Activated T-helper 2 cell treated with anti-CD3 and anti-CD28 coated beads, Interferon-gamma antibody, Interleukin-2, Interleukin-4, amounts not matched to agents 10 μg/mL and 5 μg/mL and 100 μg/mL, durations not matched to agents 14 hours and 24 hours and 36 hours (primary cell): ENCODE data around the gene MYO9B. TPM values are rescaled to one million over a fixed set of nuclear protein-coding genes. Genes with fewer than 3 reads are reported as not detected.
A peak's percentile ranks its signal among the peaks of the same experiment; 100 is the strongest.

Source experiments
- DNase-seq: peaks from one replicate; pipeline ENCODE4 v3.0.0; 2021; ENCODE audit warnings: low spot score
- H3K27ac Mint-ChIP-seq: one replicate; pipeline ENCODE4 v1.8.0; 2021; ENCODE audit warnings: mixed read lengths
- H3K27me3 Mint-ChIP-seq: one replicate; pipeline ENCODE4 v1.8.0; 2021; ENCODE audit warnings: low read depth, mixed read lengths
- H3K36me3 Mint-ChIP-seq: one replicate; pipeline ENCODE4 v1.8.0; 2021; ENCODE audit warnings: low read depth, mixed read lengths
- H3K4me1 Mint-ChIP-seq: one replicate; pipeline ENCODE4 v1.8.0; 2021; ENCODE audit warnings: low read depth, mixed read lengths
- H3K4me3 Mint-ChIP-seq: one replicate; pipeline ENCODE4 v1.8.0; 2021; ENCODE audit warnings: low read depth, mild to moderate bottlenecking, moderate library complexity, mixed read lengths
- H3K9me3 Mint-ChIP-seq: one replicate; pipeline ENCODE4 v1.8.0; 2021; ENCODE audit warnings: mixed read lengths
- intact Hi-C: fragments of 100-400 bp; cut with micrococcal nuclease; formaldehyde crosslinking; loops from one replicate; pipeline ENCODE4 v1.15.1; 2023
- total RNA-seq: library from RNA; stranded (reverse); gene quantifications from 2 replicates; pipeline ENCODE4 v1.2.3, GENCODE V29; 2022

MYO9B gene, protein sequence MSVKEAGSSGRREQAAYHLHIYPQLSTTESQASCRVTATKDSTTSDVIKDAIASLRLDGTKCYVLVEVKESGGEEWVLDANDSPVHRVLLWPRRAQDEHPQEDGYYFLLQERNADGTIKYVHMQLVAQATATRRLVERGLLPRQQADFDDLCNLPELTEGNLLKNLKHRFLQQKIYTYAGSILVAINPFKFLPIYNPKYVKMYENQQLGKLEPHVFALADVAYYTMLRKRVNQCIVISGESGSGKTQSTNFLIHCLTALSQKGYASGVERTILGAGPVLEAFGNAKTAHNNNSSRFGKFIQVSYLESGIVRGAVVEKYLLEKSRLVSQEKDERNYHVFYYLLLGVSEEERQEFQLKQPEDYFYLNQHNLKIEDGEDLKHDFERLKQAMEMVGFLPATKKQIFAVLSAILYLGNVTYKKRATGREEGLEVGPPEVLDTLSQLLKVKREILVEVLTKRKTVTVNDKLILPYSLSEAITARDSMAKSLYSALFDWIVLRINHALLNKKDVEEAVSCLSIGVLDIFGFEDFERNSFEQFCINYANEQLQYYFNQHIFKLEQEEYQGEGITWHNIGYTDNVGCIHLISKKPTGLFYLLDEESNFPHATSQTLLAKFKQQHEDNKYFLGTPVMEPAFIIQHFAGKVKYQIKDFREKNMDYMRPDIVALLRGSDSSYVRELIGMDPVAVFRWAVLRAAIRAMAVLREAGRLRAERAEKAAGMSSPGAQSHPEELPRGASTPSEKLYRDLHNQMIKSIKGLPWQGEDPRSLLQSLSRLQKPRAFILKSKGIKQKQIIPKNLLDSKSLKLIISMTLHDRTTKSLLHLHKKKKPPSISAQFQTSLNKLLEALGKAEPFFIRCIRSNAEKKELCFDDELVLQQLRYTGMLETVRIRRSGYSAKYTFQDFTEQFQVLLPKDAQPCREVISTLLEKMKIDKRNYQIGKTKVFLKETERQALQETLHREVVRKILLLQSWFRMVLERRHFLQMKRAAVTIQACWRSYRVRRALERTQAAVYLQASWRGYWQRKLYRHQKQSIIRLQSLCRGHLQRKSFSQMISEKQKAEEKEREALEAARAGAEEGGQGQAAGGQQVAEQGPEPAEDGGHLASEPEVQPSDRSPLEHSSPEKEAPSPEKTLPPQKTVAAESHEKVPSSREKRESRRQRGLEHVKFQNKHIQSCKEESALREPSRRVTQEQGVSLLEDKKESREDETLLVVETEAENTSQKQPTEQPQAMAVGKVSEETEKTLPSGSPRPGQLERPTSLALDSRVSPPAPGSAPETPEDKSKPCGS (N-terminal part only)
- 143 TPM in 2 replicates for total RNA-seq

DNA sequence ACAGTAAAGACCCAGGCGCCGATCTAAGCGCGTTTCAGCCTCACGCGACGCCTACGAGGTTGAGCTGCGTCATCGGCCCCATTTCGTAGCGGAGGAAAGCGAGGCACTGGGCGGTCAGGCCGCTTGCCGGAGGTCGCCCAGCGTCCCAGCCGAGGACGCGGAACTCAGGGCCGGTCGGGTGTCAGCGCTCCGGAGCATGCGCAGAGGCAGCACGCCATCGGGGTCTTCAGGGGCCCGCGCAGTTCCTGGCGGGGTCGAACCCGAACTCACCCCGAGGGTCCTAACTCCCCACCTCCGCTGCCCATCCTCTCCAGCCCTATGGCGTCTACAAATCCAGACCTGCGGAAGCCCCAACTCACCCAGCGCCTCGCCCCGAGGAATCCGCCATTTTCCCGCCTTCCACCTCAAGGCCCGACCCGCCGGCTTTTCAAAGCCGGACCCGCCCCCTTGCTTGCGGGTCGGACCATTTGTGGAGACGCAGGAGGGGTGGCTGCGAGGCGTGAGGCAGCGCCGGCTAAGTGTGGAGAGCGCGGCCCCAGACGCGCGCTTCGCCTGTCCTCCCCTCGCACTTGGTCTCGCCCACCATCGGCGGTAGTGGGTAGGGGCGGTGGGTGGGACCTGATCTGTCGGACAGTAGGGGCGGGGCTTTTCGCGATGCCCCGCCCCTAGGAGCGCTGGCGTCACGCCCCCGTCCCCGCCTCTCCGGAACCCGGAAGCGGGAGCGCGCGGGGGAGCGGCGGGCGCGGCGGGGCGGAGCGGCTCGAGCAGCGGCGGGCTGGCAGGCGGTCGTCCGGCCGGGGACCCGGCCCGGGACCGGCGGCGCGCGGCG, at the start of gene MYO9B, which contains the start of gene HAUS8:
MYO9B (plus strand) TSS at position 743 of the 829 bp plus-strand sequence. CDS start 25,941 bp downstream, outside the sequence.
HAUS8 (minus strand) TSS at position 418 of the 829 bp plus-strand sequence; CDS start at position 388, 30 bp downstream.
- Mint-ChIP-seq H3K4me3 (peak within 1 kb of the TSS; percentile 99), H3K4me1 (peaks cover 52% of the 10 kb centered on the region), H3K36me3 (peaks cover 50% of the 10 kb centered on the region), H3K27me3 (no peaks in the 10 kb centered on the region), H3K27ac (peak within 1 kb of the TSS; percentile 97), H3K9me3 (no peaks in the 10 kb centered on the region)
- peak; percentile 100 for DNase-seq
- intact Hi-C loops, result loop anchor here (1.0 kb wide), 2 partner anchors 50 to 447 kb away; partner anchors contain the start of gene MED26

DNA sequence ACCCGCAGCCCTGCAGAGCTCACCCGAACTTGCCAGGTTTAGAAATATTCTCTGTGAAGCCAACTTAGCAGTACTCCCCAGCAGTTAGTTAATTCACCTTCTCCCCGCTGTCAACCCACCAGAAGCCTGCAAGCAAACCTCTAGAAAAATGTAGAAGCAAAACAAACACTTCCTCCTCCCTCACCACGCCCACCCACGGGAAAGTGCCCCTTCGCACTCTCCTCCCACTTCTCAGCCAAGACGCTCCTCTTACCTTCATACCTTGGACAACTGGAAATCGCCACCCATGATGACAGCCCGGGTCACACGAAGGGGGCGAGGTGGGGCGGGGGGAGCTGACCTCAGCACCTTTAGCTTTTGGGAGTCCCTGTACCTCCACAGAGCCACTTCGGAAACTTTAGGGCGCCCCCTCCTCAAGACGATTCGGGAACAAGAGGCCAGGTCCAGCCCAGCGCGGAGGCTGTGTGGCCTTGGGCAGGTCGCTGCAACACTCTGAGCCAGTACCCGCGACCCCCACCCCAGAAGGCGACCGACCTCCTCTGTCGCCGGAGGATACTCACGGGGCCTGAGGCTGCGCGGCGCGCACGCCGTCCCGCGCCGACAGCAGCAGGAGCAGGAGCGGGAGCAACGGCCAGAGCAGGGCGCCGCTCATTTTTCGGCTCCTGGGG, 49.5 kb upstream of the MYO9B start:
- Mint-ChIP-seq H3K36me3 (no peaks in the 10 kb centered on the region), H3K27me3 (peaks cover 51% of the 10 kb centered on the region), H3K27ac (no peak overlapping the region), H3K4me1 (peaks cover 3% of the 10 kb centered on the region), H3K4me3 (no peak overlapping the region), H3K9me3 (peaks cover 3% of the 10 kb centered on the region)
- DNase-seq, result no peak
- intact Hi-C loops, result no loop called here

DNA sequence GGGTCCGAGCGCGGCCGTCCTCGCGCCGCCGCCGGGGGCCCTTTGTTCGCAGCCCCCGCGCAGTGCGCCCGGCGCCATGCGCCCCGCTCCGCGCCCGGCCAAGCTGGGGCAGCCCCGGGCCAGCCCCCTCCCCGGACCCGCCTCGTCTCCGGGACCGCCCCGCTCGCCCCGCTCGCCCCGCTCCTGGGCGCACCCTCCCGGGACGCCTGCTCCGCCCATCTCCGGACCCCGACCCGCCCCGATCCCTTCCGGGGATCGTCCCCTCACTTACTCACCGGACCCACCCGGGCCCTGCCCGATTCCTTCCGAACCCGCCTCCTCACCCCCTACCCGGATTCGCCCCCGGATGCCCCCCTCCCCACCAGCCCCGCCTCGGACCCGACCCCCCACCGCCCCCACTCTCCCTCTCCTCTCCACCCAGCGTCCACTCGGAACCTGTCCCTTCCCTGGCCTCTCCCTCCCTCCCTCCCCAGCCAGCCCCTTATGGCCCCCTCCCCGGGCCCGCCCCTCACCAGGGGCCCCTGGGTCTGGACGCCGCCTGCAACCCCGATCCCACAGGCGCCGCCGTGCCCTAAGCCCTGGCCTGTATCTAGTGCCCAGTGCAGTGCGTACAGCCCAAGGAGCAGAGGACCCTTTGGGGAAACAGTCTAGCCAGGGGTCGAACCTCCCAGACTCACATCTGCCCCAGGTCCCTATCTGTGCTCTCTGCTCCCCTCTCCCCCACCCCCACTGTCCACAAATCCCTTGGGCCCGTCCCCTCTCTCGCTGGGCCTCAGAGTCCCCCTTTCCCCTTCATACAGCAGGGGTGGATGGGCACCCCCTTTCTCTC, 48.7 kb upstream of the MYO9B start, which contains the start of gene CPAMD8:
CPAMD8 (minus strand) TSS at position 105 of the 829 bp plus-strand sequence. CDS start 168 bp downstream, outside the sequence.
- Mint-ChIP-seq H3K27ac (no peak within 1 kb of the TSS), H3K27me3 (peaks cover 51% of the 10 kb centered on the region), H3K36me3 (no peaks in the 10 kb centered on the region), H3K9me3 (peaks cover 3% of the 10 kb centered on the region), H3K4me1 (peaks cover 3% of the 10 kb centered on the region), H3K4me3 (no peak within 1 kb of the TSS)
- no peak for DNase-seq
- intact Hi-C loops, result no loop called here

DNA sequence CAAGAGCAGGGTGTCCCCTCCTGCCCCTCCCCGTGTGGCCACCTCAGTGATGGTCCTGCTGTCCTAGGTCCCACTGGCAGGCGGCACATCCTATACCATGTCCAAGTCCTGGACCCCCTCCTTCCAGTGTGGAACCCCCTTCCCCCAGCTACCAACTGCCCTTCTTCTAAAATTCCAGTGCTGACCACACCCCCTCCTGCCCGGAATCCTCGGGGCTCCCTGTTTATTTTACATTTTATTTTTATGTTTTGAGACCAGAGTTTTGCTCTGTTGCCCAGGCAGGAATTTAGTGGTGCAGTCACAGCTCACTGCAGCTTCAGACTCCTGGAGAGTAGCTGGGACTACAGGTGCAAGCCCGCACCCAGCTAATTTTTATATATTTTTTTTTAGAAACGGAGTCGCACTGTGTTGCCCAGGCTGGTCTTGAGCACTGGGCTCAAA, 48.0 kb upstream of the MYO9B start:
- H3K27me3 Mint-ChIP-seq, result peaks cover 54% of the 10 kb centered on the region
- intact Hi-C loops, result no loop called here

DNA sequence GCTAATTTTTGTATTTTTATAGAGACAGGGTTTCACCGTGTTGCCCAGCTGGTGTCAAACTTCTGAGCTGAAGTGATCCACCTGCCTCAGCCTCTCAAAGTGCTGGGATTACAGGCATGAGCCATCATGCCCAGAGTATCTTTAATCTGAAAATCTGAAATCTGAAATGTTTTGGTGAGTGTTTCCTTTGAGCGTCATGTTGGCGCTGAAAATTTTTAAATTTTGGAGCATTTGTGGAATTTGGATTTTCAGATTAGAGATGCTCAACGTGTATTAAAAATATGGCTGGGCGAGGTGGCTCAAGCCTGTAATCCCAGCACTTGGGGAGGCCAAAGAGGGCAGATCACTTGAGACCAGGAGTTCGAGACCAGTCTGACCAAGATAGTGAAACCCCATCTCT, 43.8 kb upstream of the MYO9B start:
- H3K4me3 Mint-ChIP-seq, result no peak overlapping the region
- intact Hi-C loops, result no loop called here
- no peak for DNase-seq
- no peaks in the 10 kb centered on the region for H3K4me1 Mint-ChIP-seq
- no peaks in the 10 kb centered on the region for H3K36me3 Mint-ChIP-seq
- no peaks in the 10 kb centered on the region for H3K9me3 Mint-ChIP-seq
- no peak overlapping the region for H3K27ac Mint-ChIP-seq
- peaks cover 26% of the 10 kb centered on the region for H3K27me3 Mint-ChIP-seq

More for the DNA sequence above, 48.0 kb upstream of the MYO9B start:
- no peak for DNase-seq
- no peak overlapping the region for H3K4me3 Mint-ChIP-seq
- H3K4me1 Mint-ChIP-seq, result peaks cover 3% of the 10 kb centered on the region
- H3K36me3 Mint-ChIP-seq, result no peaks in the 10 kb centered on the region
- H3K27ac Mint-ChIP-seq, result no peak overlapping the region
- H3K9me3 Mint-ChIP-seq, result peaks cover 3% of the 10 kb centered on the region

DNA sequence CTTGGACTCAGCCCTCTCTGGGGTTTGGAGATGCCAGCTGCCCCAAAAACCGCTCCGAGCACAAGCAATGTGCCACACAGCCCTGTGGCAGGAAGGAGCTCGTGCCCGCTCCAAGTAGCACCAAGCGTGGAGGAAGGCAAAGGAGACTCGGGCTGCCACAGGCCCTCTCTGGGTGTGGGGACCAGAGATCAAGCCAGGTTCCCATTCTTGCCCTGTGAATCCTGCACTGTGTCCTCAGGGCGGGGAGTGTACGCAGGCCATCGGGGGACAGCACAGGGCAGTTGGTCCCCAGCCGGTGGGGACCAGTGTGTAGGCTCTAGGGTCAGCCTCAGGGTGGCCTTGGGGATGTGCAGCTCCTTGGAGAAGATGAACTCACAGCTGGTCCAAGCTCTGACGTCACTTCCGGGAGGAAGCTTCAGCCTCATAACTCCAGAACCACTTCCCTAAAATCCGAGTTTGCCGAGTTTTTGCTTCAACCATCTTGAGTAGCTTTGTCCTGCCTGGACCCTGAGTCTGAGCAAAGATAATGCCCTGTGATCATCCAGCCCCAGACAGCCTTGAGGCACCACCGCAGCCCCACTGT, 39.6 kb upstream of the MYO9B start:
- no peaks in the 10 kb centered on the region for H3K4me1 Mint-ChIP-seq
- H3K27ac Mint-ChIP-seq, result no peak overlapping the region
- DNase-seq, result no peak
- no peak overlapping the region for H3K4me3 Mint-ChIP-seq
- intact Hi-C loops, result no loop called here
- no peaks in the 10 kb centered on the region for H3K9me3 Mint-ChIP-seq
- no peaks in the 10 kb centered on the region for H3K36me3 Mint-ChIP-seq
- H3K27me3 Mint-ChIP-seq, result peaks cover 6% of the 10 kb centered on the region

DNA sequence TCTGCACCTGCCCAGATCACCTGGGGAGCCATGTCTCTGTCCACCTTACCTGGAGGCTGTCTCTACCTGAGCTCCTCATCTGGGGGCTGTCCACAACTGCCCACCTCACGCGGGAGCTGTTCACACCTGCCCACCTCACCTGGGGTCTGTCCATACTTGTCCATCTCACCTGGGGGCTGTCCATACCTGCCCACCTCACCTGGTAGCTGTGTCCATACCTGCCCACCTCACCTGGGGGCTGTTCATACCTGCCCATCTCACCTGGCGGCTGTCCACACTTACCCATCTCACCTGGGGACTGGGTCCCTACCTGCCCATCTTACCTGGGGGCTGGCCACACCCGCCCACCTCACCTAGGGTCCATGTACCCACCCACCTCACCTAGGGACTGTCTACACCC, 38.9 kb upstream of the MYO9B start:
- Mint-ChIP-seq H3K27me3 (peaks cover 6% of the 10 kb centered on the region), H3K4me3 (no peak overlapping the region)

DNA sequence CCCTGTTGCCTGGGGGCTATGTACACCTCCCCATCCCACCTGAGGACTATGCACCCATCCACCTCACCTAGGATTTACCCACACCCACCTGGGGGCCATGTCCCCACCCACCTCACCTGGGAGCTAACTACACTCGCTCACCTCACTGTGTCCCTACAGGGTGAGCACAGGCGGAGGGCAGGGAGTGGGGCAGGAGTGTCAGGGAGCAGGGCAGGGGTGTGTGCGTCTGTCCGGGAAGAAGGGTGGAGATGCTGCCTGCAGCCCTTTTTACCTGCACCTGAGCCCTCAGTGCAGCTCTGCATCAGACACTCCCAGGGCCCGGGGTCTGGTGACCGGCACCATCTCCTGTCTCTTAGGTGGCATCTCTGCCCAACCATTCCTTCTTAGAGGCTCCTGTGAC, 38.4 kb upstream of the MYO9B start:
- no peak overlapping the region for H3K27ac Mint-ChIP-seq
- H3K27me3 Mint-ChIP-seq, result peaks cover 9% of the 10 kb centered on the region
- DNase-seq, result no peak
- H3K36me3 Mint-ChIP-seq, result no peaks in the 10 kb centered on the region
- H3K4me1 Mint-ChIP-seq, result no peaks in the 10 kb centered on the region
- no peaks in the 10 kb centered on the region for H3K9me3 Mint-ChIP-seq
- intact Hi-C loops, result no loop called here
- no peak overlapping the region for H3K4me3 Mint-ChIP-seq

More for the DNA sequence above, 38.9 kb upstream of the MYO9B start:
- Mint-ChIP-seq H3K27ac (no peak overlapping the region), H3K36me3 (no peaks in the 10 kb centered on the region), H3K4me1 (no peaks in the 10 kb centered on the region), H3K9me3 (no peaks in the 10 kb centered on the region)
- DNase-seq, result no peak
- intact Hi-C loops, result no loop called here

DNA sequence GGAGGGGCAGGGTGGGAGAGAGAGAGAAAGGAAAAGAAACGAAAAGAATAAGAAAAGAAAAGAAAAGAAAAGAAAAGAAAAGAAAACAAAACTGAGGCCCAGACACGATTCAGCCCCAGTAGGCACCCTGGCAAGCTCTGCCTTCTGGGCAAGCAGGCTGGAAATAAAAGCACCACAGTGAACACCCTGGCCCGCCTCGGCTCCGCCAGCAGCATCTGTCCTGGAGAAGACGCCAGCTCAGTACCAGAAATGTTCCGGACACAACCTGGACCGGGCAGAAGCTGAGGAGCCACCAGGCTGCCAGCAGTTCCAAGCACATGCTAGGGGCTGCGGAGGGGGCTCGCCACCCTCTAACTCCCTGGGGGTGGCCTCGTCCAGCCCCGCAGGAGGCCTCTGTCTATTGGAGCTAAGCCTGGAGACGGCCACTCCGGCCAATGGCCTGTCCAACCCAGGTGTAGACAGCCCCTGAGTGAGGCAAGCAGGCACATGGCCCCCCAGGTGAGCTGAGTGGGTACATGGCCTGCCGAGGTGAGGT, 37.5 kb upstream of the MYO9B start:
- Mint-ChIP-seq H3K27me3 (peaks cover 4% of the 10 kb centered on the region), H3K27ac (no peak overlapping the region), H3K9me3 (no peaks in the 10 kb centered on the region), H3K4me1 (no peaks in the 10 kb centered on the region), H3K4me3 (no peak overlapping the region), H3K36me3 (no peaks in the 10 kb centered on the region)
- intact Hi-C loops, result no loop called here
- no peak for DNase-seq

DNA sequence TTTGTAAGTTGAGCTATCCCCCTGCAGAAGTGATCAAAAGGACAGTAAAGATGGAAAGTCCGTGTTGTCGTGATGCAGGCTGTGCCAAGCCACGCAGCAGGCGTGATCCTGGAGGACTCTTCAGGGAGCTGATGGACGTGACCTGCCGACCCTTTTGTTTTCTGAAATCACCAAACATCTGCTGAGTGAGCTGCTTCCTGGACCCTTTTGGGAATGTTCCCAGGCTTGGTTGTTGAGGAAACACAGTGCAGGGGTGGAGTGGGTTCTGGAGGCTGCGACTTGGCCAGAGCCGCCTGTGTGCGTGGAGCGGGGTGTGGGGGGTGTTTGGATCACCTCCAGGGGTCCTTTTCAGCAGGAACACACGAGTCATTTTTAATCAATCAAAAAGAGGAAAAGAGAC, 33.6 kb upstream of the MYO9B start:
- H3K9me3 Mint-ChIP-seq, result no peaks in the 10 kb centered on the region
- no peak overlapping the region for H3K4me3 Mint-ChIP-seq
- intact Hi-C loops, result no loop called here
- H3K27me3 Mint-ChIP-seq, result peaks cover 2% of the 10 kb centered on the region
- no peak overlapping the region for H3K27ac Mint-ChIP-seq
- DNase-seq, result no peak
- H3K36me3 Mint-ChIP-seq, result no peaks in the 10 kb centered on the region
- H3K4me1 Mint-ChIP-seq, result no peaks in the 10 kb centered on the region
